NT2/D1 (cell line): ENCODE measurements around the gene WDR20.

Experiments used
- DNase-seq: peaks from one replicate; pipeline ENCODE4 v3.0.0-alpha.2; 2011; ENCODE audit warnings: low read depth, low spot score
- H3K27me3 ChIP-seq: 2 replicates; pipeline ENCODE4 v1.6.0; 2011; ENCODE audit warnings: mild to moderate bottlenecking; ENCODE audit not compliant: insufficient read length, insufficient read depth
- H3K36me3 ChIP-seq: 2 replicates; pipeline ENCODE4 v1.6.1; 2011; ENCODE audit warnings: mild to moderate bottlenecking, low read length, mixed read lengths; ENCODE audit not compliant: insufficient read depth, insufficient read length
- H3K4me1 ChIP-seq: 2 replicates; pipeline ENCODE4 v1.5.1; 2011; ENCODE audit not compliant: insufficient read depth, insufficient read length
- H3K4me3 ChIP-seq: 2 replicates; pipeline ENCODE4 v1.5.1; 2011; ENCODE audit warnings: low read depth; ENCODE audit not compliant: insufficient read length
- H3K9ac ChIP-seq: 2 replicates; pipeline ENCODE4 v1.6.0; 2011; ENCODE audit warnings: low read depth; ENCODE audit not compliant: insufficient read length
- H3K9me3 ChIP-seq: 2 replicates; pipeline ENCODE4 v1.5.1; 2011; ENCODE audit warnings: mild to moderate bottlenecking, low read length; ENCODE audit not compliant: insufficient read depth
- SUZ12 ChIP-seq: IDR thresholded peaks from 2 replicates; pipeline ENCODE4 v1.6.1; 2011; ENCODE audit not compliant: insufficient read length, insufficient read depth; ENCODE audit errors: extremely low read depth
- YY1 ChIP-seq: IDR thresholded peaks from 2 replicates; pipeline ENCODE4 v1.6.1; 2011; ENCODE audit not compliant: insufficient read length, insufficient read depth
- ZNF274 ChIP-seq: IDR thresholded peaks from 2 replicates; pipeline ENCODE4 v1.6.1; 2011; ENCODE audit warnings: mild to moderate bottlenecking, low read depth, low read length

Gene WDR20

GRCh38 chr14:102256716-102257115 is 117.0 kb downstream of the WDR20 start:
- H3K4me3 ChIP-seq: no peak overlapping the region
- H3K4me1 ChIP-seq: no peaks in the 10 kb centered on the region
- no peaks in the 10 kb centered on the region for H3K27me3 ChIP-seq
- TF ChIP-seq ZNF274: no peak
- TF ChIP-seq SUZ12: no peak
- no peak for TF ChIP-seq YY1
- no peaks in the 10 kb centered on the region for H3K36me3 ChIP-seq
- DNase-seq: no peak
- no peaks in the 10 kb centered on the region for H3K9me3 ChIP-seq
- no peak overlapping the region for H3K9ac ChIP-seq

- no peak for DNase-seq
- Histone ChIP-seq H3K4me1 (no peaks in the 10 kb centered on the region), H3K4me3 (no peak overlapping the region), H3K9me3 (no peaks in the 10 kb centered on the region), H3K27me3 (no peaks in the 10 kb centered on the region), H3K36me3 (no peaks in the 10 kb centered on the region), H3K9ac (no peak overlapping the region)
- no peak for TF ChIP-seq SUZ12
- TF ChIP-seq YY1: no peak
- TF ChIP-seq ZNF274: no peak
These were observed 118.4 kb downstream of the WDR20 start for GRCh38 chr14:102258136-102258535.
